HG02938 (cell line): Measurements from ENCODE around the gene EEF1AKMT1.
"Not testable (repeated sequence)": the region's sequence is repeated elsewhere in the genome, so short reads cannot be mapped to it uniquely, and the experiment has no call there.

Experiments
- ATAC-seq: cut with Tn5 transposase; IDR thresholded peaks from one replicate; pipeline ENCODE4 v1.9.1; 2021; ENCODE audit warnings: mild to moderate bottlenecking, moderate library complexity; ENCODE audit not compliant: unreplicated experiment

The EEF1AKMT1 gene

GRCh38 chr13:20778311-20778710 lies 4.5 kb upstream of the EEF1AKMT1 start:
- no peak for ATAC-seq

- no peak for ATAC-seq
Observed at GRCh38 chr13:20776751-20777150, 3.0 kb upstream of the EEF1AKMT1 start.

- ATAC-seq: no peak
Observed at GRCh38 chr13:20775961-20776360, 2.2 kb upstream of the EEF1AKMT1 start.

- ATAC-seq: no peak
Observed at GRCh38 chr13:20774746-20775145, 985 bp upstream of the EEF1AKMT1 start.

GRCh38 chr13:20772401-20773131 lies 1.2 kb downstream of the EEF1AKMT1 start:
- no peak for ATAC-seq

- no peak for ATAC-seq
Observed at GRCh38 chr13:20769834-20770233, 3.9 kb downstream of the EEF1AKMT1 start.

- ATAC-seq: no peak
Observed at GRCh38 chr13:20769091-20769490, 4.7 kb downstream of the EEF1AKMT1 start.

GRCh38 chr13:20767309-20767943 lies 6.3 kb downstream of the EEF1AKMT1 start:
- ATAC-seq: no peak

- ATAC-seq: no peak
Observed at GRCh38 chr13:20760872-20761271, 12.9 kb downstream of the EEF1AKMT1 start.

- ATAC-seq: no peak
Observed at GRCh38 chr13:20754009-20754408, 19.8 kb downstream of the EEF1AKMT1 start.

- no peak for ATAC-seq
Observed at GRCh38 chr13:20749377-20749776, 24.4 kb downstream of the EEF1AKMT1 start.

GRCh38 chr13:20743830-20744404 lies 29.8 kb downstream of the EEF1AKMT1 start:
- not testable (repeated sequence) for ATAC-seq

GRCh38 chr13:20740021-20740420 lies 33.7 kb downstream of the EEF1AKMT1 start:
- ATAC-seq: no peak

- ATAC-seq: no peak
Observed at GRCh38 chr13:20738616-20739015, 35.1 kb downstream of the EEF1AKMT1 start.

GRCh38 chr13:20729633-20730585 lies 43.9 kb downstream of the EEF1AKMT1 start:
- ATAC-seq: no peak

- ATAC-seq: no peak
Observed at GRCh38 chr13:20728579-20729311, 45.0 kb downstream of the EEF1AKMT1 start.

GRCh38 chr13:20727856-20728255 lies 45.9 kb downstream of the EEF1AKMT1 start:
- no peak for ATAC-seq

GRCh38 chr13:20721454-20722357 lies 52.1 kb downstream of the EEF1AKMT1 start:
- ATAC-seq: no peak

GRCh38 chr13:20721058-20721453 lies 52.7 kb downstream of the EEF1AKMT1 start:
- no peak for ATAC-seq
